ENCODE data around the gene SYPL2.

SYPL2 gene

GRCh38 chr1:109474697-109475096 is 8.4 kb downstream of the SYPL2 start:
- peaks cover 22% of the 10 kb centered on the region for H3K27me3 ChIP-seq (replicated peaks)
- DNase-seq: no peak
- no peak overlapping the region for H3K27ac ChIP-seq
- in situ Hi-C loops (cut with HindIII; ENCODE audit: low pct_ligation_motif_present, low sequenced_read_pairs): no loop called here
- H3K4me3 ChIP-seq (ENCODE audit: low read depth, low read length): no peak overlapping the region
- TF ChIP-seq CTCF (IDR thresholded peaks at IDR 0.05; ENCODE audit: low read depth, low read length, missing control alignments): no peak
- no peaks in the 10 kb centered on the region for H3K36me3 ChIP-seq (replicated peaks)

- Histone ChIP-seq H3K27ac (no peak overlapping the region), H3K27me3 (replicated peaks) (peaks cover 17% of the 10 kb centered on the region)
- in situ Hi-C loops (cut with HindIII; ENCODE audit: low pct_ligation_motif_present, low sequenced_read_pairs): no loop called here
These were observed 8.9 kb downstream of the SYPL2 start for GRCh38 chr1:109475261-109475660.

GRCh38 chr1:109476825-109477224 is 10.5 kb downstream of the SYPL2 start:
- no peak overlapping the region for H3K4me3 ChIP-seq (ENCODE audit: low read depth, low read length)
- TF ChIP-seq CTCF (IDR thresholded peaks at IDR 0.05; ENCODE audit: low read depth, low read length, missing control alignments): no peak
- no peak overlapping the region for H3K27ac ChIP-seq
- in situ Hi-C loops (cut with HindIII; ENCODE audit: low pct_ligation_motif_present, low sequenced_read_pairs): no loop called here
- peaks cover 6% of the 10 kb centered on the region for H3K27me3 ChIP-seq (replicated peaks)
- DNase-seq: no peak
- H3K36me3 ChIP-seq (replicated peaks): no peaks in the 10 kb centered on the region

More at GRCh38 chr1:109475261-109475660, 8.9 kb downstream of the SYPL2 start:
- H3K36me3 ChIP-seq (replicated peaks): no peaks in the 10 kb centered on the region
- no peak for TF ChIP-seq CTCF (IDR thresholded peaks at IDR 0.05; ENCODE audit: low read depth, low read length, missing control alignments)
- no peak overlapping the region for H3K4me3 ChIP-seq (ENCODE audit: low read depth, low read length)
- no peak for DNase-seq

GRCh38 chr1:109477821-109478220 is 11.5 kb downstream of the SYPL2 start:
- no peak for DNase-seq

GRCh38 chr1:109478806-109479205 is 12.5 kb downstream of the SYPL2 start:
- no peaks in the 10 kb centered on the region for H3K27me3 ChIP-seq (replicated peaks)
- no peak for TF ChIP-seq CTCF (IDR thresholded peaks at IDR 0.05; ENCODE audit: low read depth, low read length, missing control alignments)
- no peak overlapping the region for H3K27ac ChIP-seq
- H3K4me3 ChIP-seq (ENCODE audit: low read depth, low read length): no peak overlapping the region
- H3K36me3 ChIP-seq (replicated peaks): no peaks in the 10 kb centered on the region
- in situ Hi-C loops (cut with HindIII; ENCODE audit: low pct_ligation_motif_present, low sequenced_read_pairs): no loop called here
- no peak for DNase-seq

More at GRCh38 chr1:109477821-109478220, 11.5 kb downstream of the SYPL2 start:
- no peak overlapping the region for H3K4me3 ChIP-seq (ENCODE audit: low read depth, low read length)
- no peak overlapping the region for H3K27ac ChIP-seq
- peaks cover 5% of the 10 kb centered on the region for H3K27me3 ChIP-seq (replicated peaks)
- no peaks in the 10 kb centered on the region for H3K36me3 ChIP-seq (replicated peaks)
- TF ChIP-seq CTCF (IDR thresholded peaks at IDR 0.05; ENCODE audit: low read depth, low read length, missing control alignments): no peak
- in situ Hi-C loops (cut with HindIII; ENCODE audit: low pct_ligation_motif_present, low sequenced_read_pairs): no loop called here

GRCh38 chr1:109479311-109479710 is 13.0 kb downstream of the SYPL2 start:
- TF ChIP-seq CTCF (IDR thresholded peaks at IDR 0.05; ENCODE audit: low read depth, low read length, missing control alignments): no peak
- no peaks in the 10 kb centered on the region for H3K27me3 ChIP-seq (replicated peaks)
- in situ Hi-C loops (cut with HindIII; ENCODE audit: low pct_ligation_motif_present, low sequenced_read_pairs): no loop called here
- H3K36me3 ChIP-seq (replicated peaks): no peaks in the 10 kb centered on the region
- H3K27ac ChIP-seq: no peak overlapping the region
- H3K4me3 ChIP-seq (ENCODE audit: low read depth, low read length): no peak overlapping the region
- DNase-seq: no peak

All from brain microvascular endothelial cell (primary cell).